PFSK-1 (cell line): ENCODE measurements around the gene CUL4A.

ENCODE experiments used
- POLR2AphosphoS5 ChIP-seq: IDR thresholded peaks from 2 replicates; pipeline ENCODE4 v1.6.1; 2012; ENCODE audit warnings: low read depth, mild to moderate bottlenecking, control low read depth, low read length, moderate library complexity
- SIN3A ChIP-seq: IDR thresholded peaks from 2 replicates; pipeline ENCODE4 v1.6.1; 2012; ENCODE audit warnings: mild to moderate bottlenecking, low read length, moderate library complexity, borderline replicate concordance; ENCODE audit not compliant: insufficient read depth
- TAF1 ChIP-seq: IDR thresholded peaks from 2 replicates; pipeline ENCODE4 v1.6.1; 2012; ENCODE audit warnings: low read length, control low read depth, borderline replicate concordance; ENCODE audit not compliant: insufficient read depth
- TF ChIP-seq, protein P1 (sequence below), 2 experiments: IDR thresholded peaks; 2 replicates each; pipeline versions ENCODE4 v1.6.1 to v1.8.0; 2011 to 2012; ENCODE audit warnings: low read depth in 2 of 2, low read length in 2 of 2, control low read depth in 1 of 2, inconsistent platforms in 1 of 2, mild to moderate bottlenecking in 1 of 2, moderate library complexity in 1 of 2; ENCODE audit not compliant: insufficient read depth in 1 of 2

- TF ChIP-seq POLR2AphosphoS5 (no peak), TAF1 (no peak), SIN3A (no peak)
- TF ChIP-seq, protein P1, sequence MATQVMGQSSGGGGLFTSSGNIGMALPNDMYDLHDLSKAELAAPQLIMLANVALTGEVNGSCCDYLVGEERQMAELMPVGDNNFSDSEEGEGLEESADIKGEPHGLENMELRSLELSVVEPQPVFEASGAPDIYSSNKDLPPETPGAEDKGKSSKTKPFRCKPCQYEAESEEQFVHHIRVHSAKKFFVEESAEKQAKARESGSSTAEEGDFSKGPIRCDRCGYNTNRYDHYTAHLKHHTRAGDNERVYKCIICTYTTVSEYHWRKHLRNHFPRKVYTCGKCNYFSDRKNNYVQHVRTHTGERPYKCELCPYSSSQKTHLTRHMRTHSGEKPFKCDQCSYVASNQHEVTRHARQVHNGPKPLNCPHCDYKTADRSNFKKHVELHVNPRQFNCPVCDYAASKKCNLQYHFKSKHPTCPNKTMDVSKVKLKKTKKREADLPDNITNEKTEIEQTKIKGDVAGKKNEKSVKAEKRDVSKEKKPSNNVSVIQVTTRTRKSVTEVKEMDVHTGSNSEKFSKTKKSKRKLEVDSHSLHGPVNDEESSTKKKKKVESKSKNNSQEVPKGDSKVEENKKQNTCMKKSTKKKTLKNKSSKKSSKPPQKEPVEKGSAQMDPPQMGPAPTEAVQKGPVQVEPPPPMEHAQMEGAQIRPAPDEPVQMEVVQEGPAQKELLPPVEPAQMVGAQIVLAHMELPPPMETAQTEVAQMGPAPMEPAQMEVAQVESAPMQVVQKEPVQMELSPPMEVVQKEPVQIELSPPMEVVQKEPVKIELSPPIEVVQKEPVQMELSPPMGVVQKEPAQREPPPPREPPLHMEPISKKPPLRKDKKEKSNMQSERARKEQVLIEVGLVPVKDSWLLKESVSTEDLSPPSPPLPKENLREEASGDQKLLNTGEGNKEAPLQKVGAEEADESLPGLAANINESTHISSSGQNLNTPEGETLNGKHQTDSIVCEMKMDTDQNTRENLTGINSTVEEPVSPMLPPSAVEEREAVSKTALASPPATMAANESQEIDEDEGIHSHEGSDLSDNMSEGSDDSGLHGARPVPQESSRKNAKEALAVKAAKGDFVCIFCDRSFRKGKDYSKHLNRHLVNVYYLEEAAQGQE (IDR thresholded peaks at IDR 0.05; ENCODE audit: insufficient read depth in 1 of 2, low read depth in 2 of 2, low read length in 2 of 2) = no peak
Measured at GRCh38 chr13:113223070-113223469, 13.7 kb downstream of the CUL4A start.
